K562 (cell line): ENCODE results near the gene HCCS. TPM values are rescaled to one million over a fixed set of nuclear protein-coding genes. Genes with fewer than 3 reads are reported as not detected.

Experiments
- ATAC-seq: fragments of 200-7000 bp; cut with Tn5 transposase; 3 replicates; pipeline ENCODE4 v1.9.1; 2020; ENCODE audit warnings: moderate library complexity
- BruUV-seq: library from RNA; stranded (reverse); fragments of 400-500 nt; replicated peaks from 2 replicates; lab custom pipeline; 2021; lab: Mats Ljungman, UMichigan
- CTCF ChIA-PET: fragments of 300-600 bp; formaldehyde crosslinking; extraction: SDS; loops from one replicate; lab custom pipeline; 2021; ENCODE audit warnings: low intra/inter-chr PET ratio; lab: Yijun Ruan, JAX
- POLR2A ChIA-PET: fragments of 300-600, 350-650 bp; sonication (Branson Sonifier 250); formaldehyde crosslinking; extraction: SDS; loops from one replicate; lab custom pipeline; 2021; ENCODE audit warnings: antibody characterized with exemption, inconsistent platforms; lab: Yijun Ruan, JAX
- DNase-seq, 4 experiments: peaks; one replicate each; pipeline versions ENCODE4 v3.0.0 to v3.0.0-alpha.2; 2011 to 2018; ENCODE audit warnings: low spot score in 3 of 4, mixed read lengths in 3 of 4; ENCODE audit errors: extremely low read depth in 1 of 4
- FAIRE-seq: peaks from 2 replicates; lab custom pipeline; 2011; peaks lifted over from hg19 to GRCh38; lab: Jason Lieb, UNC
- H2AFZ ChIP-seq: 2 replicates; pipeline ENCODE4 v1.6.0; 2011; ENCODE audit warnings: low read depth, low read length, control low read depth, inconsistent platforms
- H3K27ac ChIP-seq: fragments of 200-600 bp; 3 replicates; pipeline ENCODE4 v1.8.0; 2011; ENCODE audit warnings: low read depth, mild to moderate bottlenecking, control low read depth, inconsistent platforms, low read length, moderate library complexity, mixed read lengths; ENCODE audit errors: extremely low read depth
- H3K27me3 ChIP-seq, 2 experiments: fragments of 300-600 bp in 1 of 2; 2 replicates in 1 of 2; 3 replicates in 1 of 2; pipeline versions ENCODE4 v1.6.0 to v1.8.0; 2011; ENCODE audit warnings: inconsistent platforms in 2 of 2, low read length in 2 of 2, mild to moderate bottlenecking in 1 of 2, mixed read lengths in 1 of 2, moderate library complexity in 1 of 2; ENCODE audit not compliant: control insufficient read depth in 2 of 2, insufficient read depth in 2 of 2
- H3K36me3 ChIP-seq: fragments of 300-600 bp; 3 replicates; pipeline ENCODE4 v1.8.0; 2011; ENCODE audit warnings: mild to moderate bottlenecking, low read length, inconsistent platforms; ENCODE audit not compliant: control insufficient read depth, insufficient read depth
- H3K4me1 ChIP-seq, 2 experiments: fragments of 200-600 bp in 1 of 2; replicated peaks in 1 of 2; 2 replicates in 1 of 2; 3 replicates in 1 of 2; pipeline versions ENCODE4 v1.5.1 to v1.8.0; 2011; ENCODE audit warnings: inconsistent platforms in 2 of 2, low read length in 2 of 2, mild to moderate bottlenecking in 1 of 2, mixed read lengths in 1 of 2, moderate library complexity in 1 of 2; ENCODE audit not compliant: control insufficient read depth in 2 of 2, insufficient read depth in 2 of 2
- H3K4me2 ChIP-seq: 2 replicates; pipeline ENCODE4 v1.6.1; 2011; ENCODE audit warnings: low read length, control low read depth, inconsistent platforms, mixed read lengths; ENCODE audit not compliant: insufficient read depth
- H3K4me3 ChIP-seq: fragments of 200-600 bp; sonication (generic), shearing (Covaris generic); 2 replicates; pipeline ENCODE4 v1.5.1; 2016; ENCODE audit warnings: control low read depth, inconsistent platforms
- H3K79me2 ChIP-seq: fragments of 200-600 bp; 3 replicates; pipeline ENCODE4 v1.8.0; 2011; ENCODE audit warnings: low read length, inconsistent platforms; ENCODE audit not compliant: control insufficient read depth, insufficient read depth
- H3K9ac ChIP-seq, 2 experiments: 2 replicates each; pipeline versions ENCODE4 v1.6.0 to v1.6.1; 2011; ENCODE audit warnings: low read depth in 2 of 2, low read length in 2 of 2, control low read depth in 1 of 2, inconsistent platforms in 1 of 2, mild to moderate bottlenecking in 1 of 2, mixed read lengths in 1 of 2; ENCODE audit not compliant: insufficient read depth in 1 of 2
- H3K9me1 ChIP-seq: one replicate; pipeline ENCODE4 v1.6.0; 2011; ENCODE audit warnings: inconsistent platforms, mild to moderate bottlenecking, low read length, moderate library complexity; ENCODE audit not compliant: control insufficient read depth, insufficient read depth
- H3K9me3 ChIP-seq: replicated peaks from 2 replicates; pipeline ENCODE4 v1.5.1; 2011; ENCODE audit warnings: low read depth, low read length, inconsistent platforms; ENCODE audit not compliant: control insufficient read depth, insufficient read depth
- H4K20me1 ChIP-seq: replicated peaks from 2 replicates; pipeline ENCODE4 v1.6.1; 2011; ENCODE audit warnings: low read length, inconsistent platforms, mixed read lengths; ENCODE audit not compliant: control insufficient read depth, insufficient read depth
- CHD2 ChIP-seq: IDR thresholded peaks from 2 replicates; pipeline ENCODE4 v1.6.1; 2011; ENCODE audit warnings: low read depth, low read length
- GABPA ChIP-seq: fragments of 200-800 bp; sonication (Bioruptor generic); conservative IDR thresholded peaks from 2 replicates; pipeline ENCODE4 v1.6.1; 2016; ENCODE audit warnings: low read depth, missing genetic modification characterization, missing compliant biosample characterization
- GTF3C2 ChIP-seq: IDR thresholded peaks from 3 replicates; pipeline ENCODE4 v1.6.1; 2011; ENCODE audit warnings: borderline replicate concordance, mild to moderate bottlenecking, moderate library complexity; ENCODE audit not compliant: insufficient read length; ENCODE audit errors: extremely low read depth
- PHF8 ChIP-seq: fragments of 200-600 bp; sonication (generic); IDR thresholded peaks from 2 replicates; pipeline ENCODE4 v1.6.1; 2012; ENCODE audit warnings: mixed run types, mild to moderate bottlenecking, inconsistent platforms, low read length, moderate library complexity, borderline replicate concordance
- ZBTB17 ChIP-seq: fragments of 450-650 bp; formaldehyde crosslinking; IDR thresholded peaks from 2 replicates; pipeline ENCODE4 v1.4.0; 2020; ENCODE audit warnings: mild to moderate bottlenecking
- WGBS: fragments of 100-300 bp; shearing (Covaris generic); methylation state at CpG from one replicate; pipeline ENCODE4 v1.1.6; 2016; ENCODE audit warnings: low coverage, mixed read lengths; ENCODE audit not compliant: insufficient coverage; ENCODE audit errors: missing lambda C conversion rate; 5-methylcytosine and 5-hydroxymethylcytosine counted together
- in situ Hi-C: fragments of 300-500 bp; cut with MboI; formaldehyde crosslinking; loops from 4 replicates; pipeline ENCODE4 v1.15.0; 2018; ENCODE audit warnings: inconsistent platforms, mixed read lengths
- intact Hi-C: fragments of 100-400 bp; cut with micrococcal nuclease; formaldehyde crosslinking; loops from 2 replicates; pipeline ENCODE4 v1.14.2; 2022
- polyA plus RNA-seq, 8 experiments: library from polyadenylated mRNA; depleted of rRNA in 4 of 8; stranded (reverse) in 5 of 8; unstranded in 3 of 8; fragments of >200 nt; fragmentation: Nextera tagmentation in 2 of 8; fragmentation: Illumina TruSeq in 1 of 8; extraction: Ambion mirVana in 2 of 8; extraction: Trizol in 1 of 8; gene quantifications; 2 replicates each; pipeline versions ENCODE4 v1.2.1 to v1.2.3, GENCODE V29; 2011 to 2014; ENCODE audit warnings: inconsistent platforms in 1 of 8, missing spikeins in 1 of 8
- total RNA-seq, 7 experiments: library from RNA; depleted of rRNA in 6 of 7; stranded (reverse); fragments of >200 nt in 6 of 7; fragmentation: Illumina TruSeq in 2 of 7; extraction: Trizol in 2 of 7; gene quantifications; 2 replicates each; pipeline versions ENCODE4 v1.2.1 to v1.2.3, GENCODE V29; 2011 to 2021; ENCODE audit warnings: low replicate concordance in 1 of 7
- TF ChIP-seq, protein P1 (sequence below), 2 experiments: fragments of 450-650 bp; IDR thresholded peaks; 2 replicates each; pipeline ENCODE4 v1.6.1; 2016; ENCODE audit warnings: mild to moderate bottlenecking in 2 of 2, borderline replicate concordance in 1 of 2, low read depth in 1 of 2, moderate library complexity in 1 of 2

HCCS gene
- total and polyA plus RNA-seq, 9 of the 15 experiments (the other 6 are each of a cell fraction or from before 2014, with no cell fraction given): 22.9 to 81.5 (median 66.9) TPM

GRCh38 chrX:11124112-11124511 is 13.0 kb downstream of the HCCS start:
- CTCF ChIA-PET: interaction anchor here (0.6 kb wide), 1 partner anchor 11 kb away, joined by 4 read pairs; no protein-coding TSS in a partner anchor
- TF ChIP-seq GABPA (tag) (no peak), PHF8 (no peak), CHD2 (no peak), ZBTB17 (CRISPR knock-in tag) (no peak), GTF3C2 (no peak)
- TF ChIP-seq, protein P1, sequence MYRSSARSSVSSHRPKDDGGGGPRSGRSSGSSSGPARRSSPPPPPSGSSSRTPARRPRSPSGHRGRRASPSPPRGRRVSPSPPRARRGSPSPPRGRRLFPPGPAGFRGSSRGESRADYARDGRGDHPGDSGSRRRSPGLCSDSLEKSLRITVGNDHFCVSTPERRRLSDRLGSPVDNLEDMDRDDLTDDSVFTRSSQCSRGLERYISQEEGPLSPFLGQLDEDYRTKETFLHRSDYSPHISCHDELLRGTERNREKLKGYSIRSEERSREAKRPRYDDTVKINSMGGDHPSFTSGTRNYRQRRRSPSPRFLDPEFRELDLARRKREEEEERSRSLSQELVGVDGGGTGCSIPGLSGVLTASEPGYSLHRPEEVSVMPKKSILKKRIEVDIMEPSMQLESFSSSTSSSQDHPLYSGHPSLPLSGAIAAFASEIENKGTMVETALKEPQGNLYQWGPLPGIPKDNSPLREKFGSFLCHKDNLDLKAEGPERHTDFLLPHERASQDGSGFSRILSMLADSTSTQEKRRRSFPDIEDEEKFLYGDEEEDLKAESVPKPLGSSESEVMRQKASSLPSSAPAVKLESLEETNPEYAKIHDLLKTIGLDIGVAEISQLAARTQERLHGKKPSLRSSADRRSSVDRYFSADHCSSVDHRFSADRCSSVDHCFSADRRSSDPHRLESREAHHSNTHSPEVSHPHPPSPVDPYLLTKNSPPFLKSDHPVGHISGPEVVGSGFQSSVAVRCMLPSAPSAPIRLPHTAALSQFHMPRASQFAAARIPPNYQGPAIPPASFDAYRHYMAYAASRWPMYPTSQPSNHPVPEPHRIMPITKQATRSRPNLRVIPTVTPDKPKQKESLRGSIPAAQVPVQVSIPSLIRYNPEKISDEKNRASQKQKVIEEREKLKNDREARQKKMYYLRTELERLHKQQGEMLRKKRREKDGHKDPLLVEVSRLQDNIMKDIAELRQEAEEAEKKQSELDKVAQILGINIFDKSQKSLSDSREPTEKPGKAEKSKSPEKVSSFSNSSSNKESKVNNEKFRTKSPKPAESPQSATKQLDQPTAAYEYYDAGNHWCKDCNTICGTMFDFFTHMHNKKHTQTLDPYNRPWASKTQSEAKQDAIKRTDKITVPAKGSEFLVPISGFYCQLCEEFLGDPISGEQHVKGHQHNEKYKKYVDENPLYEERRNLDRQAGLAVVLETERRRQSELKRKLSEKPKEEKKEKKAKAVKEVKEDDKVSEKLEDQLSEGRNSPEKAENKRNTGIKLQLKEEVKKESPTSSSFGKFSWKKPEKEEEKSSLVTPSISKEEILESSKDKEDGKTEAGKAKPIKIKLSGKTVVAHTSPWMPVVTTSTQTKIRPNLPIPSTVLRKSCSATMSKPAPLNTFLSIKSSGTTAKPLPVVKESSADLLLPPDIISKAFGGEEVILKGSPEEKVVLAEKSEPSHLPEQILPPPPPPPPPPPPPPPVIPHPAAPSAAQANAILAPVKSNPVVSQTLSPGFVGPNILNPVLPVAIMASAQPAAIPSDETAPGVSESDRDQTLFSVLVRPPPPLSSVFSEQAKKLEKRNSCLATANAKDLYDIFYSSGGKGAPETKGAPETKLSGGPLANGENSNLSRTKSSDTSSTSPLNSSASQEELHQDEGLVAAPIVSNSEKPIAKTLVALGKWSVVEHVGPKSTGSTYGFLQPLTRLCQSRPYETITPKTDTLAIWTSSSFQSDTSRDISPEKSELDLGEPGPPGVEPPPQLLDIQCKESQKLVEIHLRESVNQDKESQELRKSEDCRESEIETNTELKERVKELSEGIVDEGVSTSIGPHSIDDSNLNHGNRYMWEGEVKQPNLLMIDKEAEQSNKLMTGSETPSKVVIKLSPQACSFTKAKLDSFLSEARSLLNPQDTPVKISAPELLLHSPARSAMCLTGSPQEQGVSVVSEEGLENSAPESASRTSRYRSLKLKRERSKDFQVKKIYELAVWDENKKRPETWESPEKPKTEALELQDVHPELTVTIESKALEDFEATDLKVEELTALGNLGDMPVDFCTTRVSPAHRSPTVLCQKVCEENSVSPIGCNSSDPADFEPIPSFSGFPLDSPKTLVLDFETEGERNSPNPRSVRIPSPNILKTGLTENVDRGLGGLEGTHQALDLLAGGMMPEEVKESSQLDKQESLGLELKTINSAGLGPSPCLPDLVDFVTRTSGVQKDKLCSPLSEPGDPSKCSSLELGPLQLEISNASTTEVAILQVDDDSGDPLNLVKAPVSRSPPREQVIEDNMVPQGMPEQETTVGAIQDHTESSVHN (IDR thresholded peaks at IDR 0.05; ENCODE audit: borderline replicate concordance in 1 of 2, low read depth in 1 of 2): no peak

More at GRCh38 chrX:11124112-11124511, 13.0 kb downstream of the HCCS start:
- 29% methylated on average over 2 of the region's 2 CpGs for WGBS
- POLR2A ChIA-PET: interaction anchor here (0.8 to 2.2 kb wide), 3 partner anchors 10 to 13 kb away, joined by 3 to 6 read pairs (median 4); no protein-coding TSS in a partner anchor
- ATAC-seq: no peak
- Histone ChIP-seq H3K4me3 (no peak overlapping the region), H3K4me1 (no peaks in the 10 kb centered on the region), H3K4me2 (no peak overlapping the region), H3K9ac (no peak overlapping the region), H4K20me1 (no peaks in the 10 kb centered on the region), H3K9me3 (no peaks in the 10 kb centered on the region), H3K27ac (no peak overlapping the region), H3K27me3 (no peaks in the 10 kb centered on the region), H3K79me2 (no peaks in the 10 kb centered on the region), H2AFZ (no peak overlapping the region), H3K36me3 (peaks cover 37% of the 10 kb centered on the region), H3K9me1 (no peaks in the 10 kb centered on the region)
- intact Hi-C loops (no loop called here), in situ Hi-C loops (loop anchor here (10.0 kb wide), 1 partner anchor 949 kb away; no protein-coding TSS in a partner anchor)
- no peak for FAIRE-seq
- BruUV-seq: no TSS peak
- no peak for DNase-seq
